Hepatocyte (in vitro differentiated cells): Measurements from ENCODE around the gene FANCL.

Experiments
- CTCF ChIP-seq: fragments of 200-600 bp; sonication (generic); IDR thresholded peaks from 2 replicates; pipeline ENCODE4 v1.5.1; 2016; ENCODE audit warnings: antibody characterized with exemption, mild to moderate bottlenecking; ENCODE audit not compliant: poor library complexity
- EZH2 ChIP-seq: fragments of 200-600 bp; sonication (generic); IDR thresholded peaks from 2 replicates; pipeline ENCODE4 v1.6.1; 2016; ENCODE audit warnings: antibody characterized with exemption, mild to moderate bottlenecking, borderline replicate concordance
- EZH2phosphoT487 ChIP-seq: fragments of 200-600 bp; sonication (generic); IDR thresholded peaks from one replicate; pipeline ENCODE4 v1.6.1; 2018; ENCODE audit warnings: antibody characterized with exemption, mild to moderate bottlenecking, low read depth, moderate library complexity; ENCODE audit not compliant: unreplicated experiment, severe bottlenecking

DNA sequence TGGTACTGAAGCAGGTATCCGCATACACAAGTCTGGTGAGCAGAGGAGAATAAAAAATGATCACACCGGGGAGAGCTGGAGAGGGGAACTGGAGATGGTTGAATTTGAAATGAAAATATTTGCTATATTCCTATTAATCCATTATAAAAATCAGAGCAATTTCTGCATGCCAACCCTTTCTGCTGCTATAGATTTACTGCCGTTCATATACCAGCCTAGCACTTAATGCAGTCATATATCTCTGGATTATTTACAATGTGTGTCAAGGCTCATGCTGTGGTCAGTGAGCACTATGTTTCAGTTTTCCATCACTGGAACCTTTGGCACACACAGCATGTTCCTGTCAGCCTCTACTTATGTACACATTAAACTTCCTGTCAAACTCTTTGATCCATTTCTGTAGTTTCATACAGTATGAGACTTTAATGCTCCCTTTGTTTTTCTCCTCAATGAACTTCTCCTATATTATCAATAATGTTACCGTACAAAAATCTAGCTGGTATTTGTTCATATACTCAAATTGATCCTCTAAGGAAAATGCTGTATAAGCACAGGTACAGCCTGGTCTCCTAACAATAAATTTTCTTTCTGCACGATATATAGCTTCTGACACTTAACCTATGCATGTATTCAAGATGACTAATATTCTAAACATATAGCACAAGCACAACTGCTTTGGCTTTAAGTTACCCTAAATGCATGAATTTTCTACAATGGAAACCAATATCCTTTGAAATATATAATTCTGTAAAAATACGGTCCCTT, 36.7 kb downstream of the FANCL start:
- TF ChIP-seq EZH2 (no peak), CTCF (no peak), EZH2phosphoT487 (no peak)
